DMS114 treated with DMSO at 0.1 percent for 48 hours (cell line): ENCODE measurements around the gene ADGRF4.
"Not testable (repeated sequence)": the region's sequence is repeated elsewhere in the genome, so short reads cannot be mapped to it uniquely, and the experiment has no call there.

Source experiments
- DNase-seq: peaks from one replicate; lab custom pipeline; 2025; ENCODE audit not compliant: unreplicated experiment; lab: John Stamatoyannopoulos, UW

The ADGRF4 gene

DNA sequence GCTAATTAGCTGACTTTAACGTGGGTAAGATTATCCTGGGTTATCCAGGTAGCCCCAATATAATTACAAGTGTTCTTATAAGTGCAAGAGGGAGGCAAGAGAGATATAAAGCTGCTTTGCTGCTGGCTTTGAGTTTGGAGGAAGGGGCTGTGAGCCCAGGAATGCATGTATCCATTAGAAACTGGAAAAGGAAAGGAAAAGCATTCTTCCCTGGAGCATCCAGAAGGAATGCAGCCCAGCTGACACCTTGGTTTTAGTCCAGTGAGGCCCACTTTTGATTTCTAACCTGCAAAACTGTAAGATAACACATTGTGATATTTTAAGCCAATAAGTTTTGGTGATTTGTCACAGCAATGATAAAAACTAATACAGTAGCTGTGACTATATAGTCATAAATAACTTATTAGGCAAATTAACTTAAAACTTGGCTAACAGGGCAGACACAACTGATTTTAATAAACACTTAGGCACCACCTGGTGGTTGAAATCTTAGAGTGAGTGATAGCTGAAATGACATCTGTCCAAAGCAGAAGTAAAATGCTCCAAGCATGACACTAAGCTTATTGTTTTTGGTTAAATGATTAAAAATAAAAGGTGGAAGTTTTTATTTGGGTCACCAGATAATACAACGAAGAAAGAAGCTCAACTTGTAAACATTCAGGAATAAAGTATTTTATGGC lies 35.6 kb downstream of the ADGRF4 start:
- no peak for DNase-seq

DNA sequence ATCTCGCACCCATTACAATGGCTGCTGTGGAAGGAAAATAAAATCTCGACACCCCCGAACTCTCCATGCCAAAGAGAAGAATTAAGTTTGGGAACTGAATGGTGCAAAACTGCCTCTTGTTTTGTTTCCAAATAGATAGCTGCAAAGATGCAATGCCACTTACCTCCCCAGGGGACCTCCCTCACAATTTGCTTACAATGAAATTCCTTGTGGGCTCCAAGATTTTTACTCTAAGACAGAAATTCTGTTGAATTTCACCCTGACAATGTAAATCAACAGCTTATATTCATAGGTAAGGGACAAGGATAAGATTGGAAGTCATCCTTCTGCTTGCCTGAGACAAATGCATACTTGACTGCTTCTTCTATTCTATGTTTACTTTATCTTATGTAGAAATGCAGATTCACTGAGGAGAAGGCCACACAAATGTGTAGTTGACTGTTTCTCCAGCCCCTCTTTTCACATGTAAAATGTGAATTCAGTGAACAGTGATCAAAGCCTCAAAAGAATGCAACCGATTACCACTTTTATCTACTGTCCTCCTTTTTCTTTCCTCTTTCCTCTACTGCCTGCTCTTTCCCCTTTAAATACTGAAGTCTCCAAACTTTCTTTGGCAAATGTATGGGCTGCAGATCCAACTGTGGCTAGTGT lies 36.6 kb downstream of the ADGRF4 start:
- no peak for DNase-seq

DNA sequence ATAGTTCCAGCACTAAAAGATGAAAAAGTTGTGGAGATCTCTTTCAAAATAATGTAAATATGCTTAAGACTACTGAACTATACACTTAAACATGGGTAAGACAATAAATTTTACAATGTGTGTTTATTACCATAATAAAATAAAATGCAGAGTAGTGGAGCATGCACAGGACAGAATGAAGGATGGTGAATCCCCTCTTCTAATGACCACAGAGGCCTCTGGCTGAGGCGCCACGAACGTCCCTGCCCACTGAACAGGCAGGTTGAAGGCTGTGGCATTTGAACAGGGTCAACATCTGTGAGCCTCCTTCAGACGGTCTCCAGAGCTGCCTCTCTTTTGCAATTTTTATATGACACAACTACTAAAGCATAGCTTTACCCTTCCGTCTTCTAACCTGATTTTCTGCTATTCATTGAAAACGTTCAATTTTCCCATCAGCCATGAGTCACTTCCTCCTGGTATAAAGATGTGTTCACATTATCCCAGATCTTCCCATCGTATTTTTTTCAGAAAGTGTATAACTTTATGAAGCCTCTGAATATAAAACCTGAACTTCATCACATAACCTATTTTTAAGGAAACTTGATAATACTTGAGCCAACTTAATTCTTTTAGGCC lies 37.8 kb downstream of the ADGRF4 start:
- no peak for DNase-seq

DNA sequence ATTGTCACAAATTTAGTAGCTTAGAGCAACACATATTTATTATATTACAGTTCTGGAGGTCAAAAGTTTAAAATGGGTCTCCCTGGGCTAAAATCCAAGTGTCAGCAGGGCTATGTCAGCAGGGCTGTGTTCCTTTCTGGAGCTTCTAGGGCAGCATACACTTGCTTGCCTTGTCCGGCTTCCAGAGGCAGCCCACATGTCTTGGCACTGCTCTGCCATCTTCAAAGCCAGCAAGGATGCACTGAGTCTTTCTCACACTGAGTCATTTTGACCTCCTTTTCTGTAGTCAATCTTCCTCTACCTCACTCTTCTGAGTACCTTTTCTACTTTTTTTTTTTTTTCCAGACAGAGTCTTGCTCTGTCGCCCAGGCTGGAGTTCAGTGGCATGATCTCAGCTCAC lies 39.0 kb downstream of the ADGRF4 start:
- no peak for DNase-seq

DNA sequence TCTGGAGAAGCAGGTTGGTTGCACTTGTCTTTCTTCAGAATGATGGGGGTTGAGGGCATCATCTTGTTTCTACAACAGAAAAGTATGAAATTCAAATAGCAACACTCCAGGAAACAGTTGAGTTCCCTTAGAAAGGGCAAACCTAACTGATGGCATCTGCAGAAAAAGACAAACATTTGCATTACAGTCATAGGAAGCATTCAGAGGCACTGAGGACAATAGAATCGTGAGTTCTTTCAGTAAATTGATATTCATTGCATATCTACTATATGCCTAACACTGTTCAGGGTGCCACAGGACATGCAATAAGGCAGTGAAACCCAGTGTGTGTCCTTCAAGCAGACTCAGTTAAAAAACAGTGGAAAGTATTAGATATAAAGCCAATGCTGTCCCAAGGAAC lies 42.3 kb downstream of the ADGRF4 start:
- DNase-seq: no peak

DNA sequence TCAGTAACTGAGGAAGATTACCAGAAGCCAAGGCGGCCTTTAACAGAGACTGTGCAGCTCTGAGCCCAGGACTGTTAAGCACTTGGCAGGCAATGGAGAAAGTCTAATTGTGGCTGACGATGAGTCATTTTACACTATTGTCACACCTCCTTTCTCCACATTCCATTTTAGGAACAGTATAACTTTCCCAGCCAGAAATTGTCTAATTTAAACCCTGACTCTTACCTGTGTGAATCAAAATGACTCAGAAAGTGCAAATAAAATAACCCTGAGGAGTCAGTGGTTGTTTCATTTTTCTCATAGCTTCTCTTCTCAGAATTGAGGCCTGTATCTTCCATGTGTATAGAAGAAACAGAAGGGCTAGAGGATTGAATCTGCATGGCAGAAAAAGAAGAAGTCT lies 43.4 kb downstream of the ADGRF4 start:
- no peak for DNase-seq

DNA sequence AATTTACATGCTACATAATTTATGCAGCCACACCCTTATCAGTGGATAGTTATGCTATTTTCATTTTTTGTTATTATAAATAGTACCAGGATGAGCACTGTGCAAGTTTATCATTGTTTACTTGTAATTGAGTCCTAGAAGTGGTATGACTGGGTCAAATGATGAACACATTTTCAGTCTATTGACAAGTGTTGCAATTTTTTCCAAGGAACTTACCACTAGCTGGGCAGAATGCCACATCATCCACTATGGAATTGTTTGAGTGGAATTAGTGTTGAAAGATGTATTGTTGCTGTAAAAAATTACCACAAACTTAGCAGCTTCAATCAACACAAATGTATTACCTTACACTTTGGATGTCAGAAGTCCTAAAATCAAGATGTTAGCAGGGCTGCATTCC lies 45.4 kb downstream of the ADGRF4 start:
- no peak for DNase-seq

DNA sequence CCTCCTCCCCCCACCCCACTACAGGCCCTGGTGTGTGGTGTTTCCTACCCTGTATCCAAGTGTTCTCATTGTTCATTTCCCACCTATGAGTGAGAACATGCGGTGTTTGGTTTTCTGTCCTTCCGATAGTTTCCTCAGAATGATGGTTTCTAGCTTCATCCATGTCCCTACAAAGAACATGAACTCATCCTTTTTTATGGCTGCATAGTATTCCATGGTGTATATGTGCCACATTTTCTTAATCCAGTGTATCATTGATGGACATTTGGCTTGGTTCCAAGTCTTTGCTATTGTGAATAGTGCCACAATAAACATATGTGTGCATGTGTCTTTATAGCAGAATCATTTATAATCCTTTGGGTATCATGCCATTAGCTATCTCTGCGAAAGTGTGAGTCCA lies 46.9 kb downstream of the ADGRF4 start:
- not testable (repeated sequence) for DNase-seq

DNA sequence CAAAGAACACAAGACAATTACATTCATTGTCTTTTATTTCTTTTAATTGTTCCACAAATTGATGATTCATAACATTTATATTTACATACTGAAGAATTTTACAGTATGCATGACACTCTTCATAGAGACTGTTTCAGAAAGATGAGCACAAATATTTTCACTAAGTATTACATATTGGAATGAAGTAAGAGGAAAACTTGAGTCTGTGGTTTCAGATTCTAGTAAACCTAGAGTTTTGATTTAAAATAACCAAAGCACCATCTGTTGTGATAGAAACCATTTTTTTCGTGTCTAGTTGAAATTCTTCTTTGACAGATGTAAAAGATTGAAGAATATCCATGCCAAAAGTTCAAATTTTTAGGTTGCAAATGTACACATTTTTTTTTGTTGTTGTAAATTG lies 51.4 kb downstream of the ADGRF4 start:
- no peak for DNase-seq

DNA sequence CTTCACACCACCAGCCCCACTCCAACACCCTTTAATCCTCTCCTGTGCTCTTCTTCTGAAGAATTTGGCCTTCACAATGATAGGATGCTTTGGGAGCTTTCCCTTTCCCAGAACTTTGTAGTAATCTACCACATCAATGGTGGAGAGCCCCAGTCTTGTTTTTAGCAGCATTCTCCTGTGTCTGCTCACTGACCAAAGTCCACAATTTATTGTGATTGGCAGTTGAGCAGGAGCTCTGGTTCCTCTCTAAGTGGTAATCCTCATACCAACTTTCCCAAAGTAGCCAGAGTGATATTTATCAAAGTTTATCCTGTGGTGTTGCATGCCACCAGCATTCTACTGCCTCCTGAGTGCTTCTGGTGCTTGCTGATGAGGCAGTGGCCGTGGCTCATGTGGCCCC lies 54.4 kb downstream of the ADGRF4 start:
- no peak for DNase-seq

DNA sequence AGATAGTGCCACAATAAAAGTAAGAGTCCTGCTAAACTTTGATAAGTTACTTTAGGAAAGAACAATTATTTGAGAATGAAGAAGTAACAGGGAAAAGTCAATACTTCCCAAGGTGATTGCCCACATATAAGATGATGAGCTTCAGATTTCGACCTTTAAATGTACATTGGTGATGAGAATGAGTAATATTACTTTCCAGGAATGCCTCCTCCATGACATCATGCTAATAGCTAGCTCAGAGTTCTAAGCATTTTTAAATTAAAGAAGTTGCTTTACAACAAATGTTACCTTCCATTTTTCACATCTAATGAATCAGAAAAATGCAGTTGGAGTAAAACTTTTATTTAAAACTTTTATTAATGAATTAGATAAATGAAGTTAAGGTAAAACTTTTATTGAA lies 61.0 kb downstream of the ADGRF4 start:
- no peak for DNase-seq

DNA sequence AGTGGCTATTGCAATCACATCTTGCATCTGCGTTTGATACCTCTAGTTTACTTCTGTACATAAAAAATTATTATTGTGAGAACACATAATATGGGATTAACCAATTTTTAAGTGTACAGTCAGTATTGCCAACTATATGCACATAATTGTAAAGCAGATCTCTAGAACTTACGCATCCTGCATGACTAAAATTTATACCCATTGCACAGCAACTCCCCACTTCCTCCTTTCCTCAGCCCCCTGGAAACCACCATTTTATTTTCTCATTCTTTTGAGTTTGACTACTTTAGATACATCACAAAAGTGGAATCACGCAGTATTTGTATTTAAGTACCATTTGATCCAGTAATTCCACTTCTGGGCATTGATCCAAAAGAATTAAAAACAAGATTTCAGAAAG lies 64.1 kb downstream of the ADGRF4 start:
- no peak for DNase-seq

DNA sequence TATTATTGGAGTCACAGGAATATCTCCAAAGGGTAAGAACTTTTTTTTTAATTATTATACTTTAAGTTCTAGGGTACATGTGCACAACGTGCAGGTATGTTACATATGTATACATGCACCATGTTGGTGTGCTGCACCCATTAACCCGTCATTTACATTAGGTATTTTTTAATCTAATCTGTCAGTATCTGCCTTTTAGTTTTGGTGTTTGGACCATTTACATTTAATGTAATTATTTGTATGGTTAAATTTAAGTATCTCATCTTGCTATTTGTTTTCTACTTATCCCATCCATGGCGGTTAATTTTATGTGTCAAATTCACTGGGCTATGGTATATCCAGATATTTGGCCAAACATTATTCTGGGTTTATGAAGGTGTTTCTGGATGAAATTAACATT lies 68.1 kb downstream of the ADGRF4 start:
- DNase-seq: no peak

DNA sequence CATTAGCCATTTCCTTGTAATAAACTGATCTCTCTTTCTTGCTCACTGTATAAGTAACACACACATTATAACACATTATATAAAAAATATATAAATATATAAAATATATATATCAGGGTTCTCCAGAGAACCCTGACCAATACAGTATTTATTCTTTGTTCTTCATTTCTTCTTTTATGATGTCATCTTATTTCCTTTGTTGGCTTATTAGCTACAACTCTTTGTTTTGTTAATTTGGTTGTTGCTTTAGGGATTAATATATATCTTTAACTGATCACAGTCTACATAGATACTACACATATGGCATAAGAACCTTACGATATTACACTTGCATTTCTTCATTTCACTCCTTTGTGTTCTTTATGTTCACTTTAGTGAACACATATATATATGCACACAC lies 68.7 kb downstream of the ADGRF4 start:
- DNase-seq: no peak

DNA sequence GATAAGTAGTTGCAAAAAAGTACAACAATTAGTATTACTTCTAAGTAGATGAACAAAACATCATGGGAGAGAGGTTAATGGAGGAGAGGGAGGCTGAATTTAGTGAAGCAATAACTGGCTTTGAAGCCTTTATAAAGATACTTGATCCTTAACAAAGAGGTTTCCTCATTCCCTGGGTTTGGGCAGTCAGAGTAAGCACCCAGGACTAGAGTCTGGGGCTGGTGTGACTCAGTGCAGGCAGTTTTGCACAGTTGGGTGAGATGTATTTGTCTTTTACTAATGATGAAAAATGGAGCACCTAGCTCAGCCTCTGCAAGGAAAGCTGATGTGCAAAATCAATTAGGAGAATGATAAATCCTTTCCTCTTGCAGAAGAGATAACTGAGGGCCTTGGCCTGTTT lies 71.6 kb downstream of the ADGRF4 start:
- DNase-seq: no peak
